GM19043 (cell line): ENCODE data around the gene ETFB.

ENCODE experiments used
- ATAC-seq: cut with Tn5 transposase; IDR thresholded peaks from one replicate; pipeline ENCODE4 v1.9.1; 2021; ENCODE audit warnings: low read depth; ENCODE audit not compliant: unreplicated experiment

Gene ETFB

DNA sequence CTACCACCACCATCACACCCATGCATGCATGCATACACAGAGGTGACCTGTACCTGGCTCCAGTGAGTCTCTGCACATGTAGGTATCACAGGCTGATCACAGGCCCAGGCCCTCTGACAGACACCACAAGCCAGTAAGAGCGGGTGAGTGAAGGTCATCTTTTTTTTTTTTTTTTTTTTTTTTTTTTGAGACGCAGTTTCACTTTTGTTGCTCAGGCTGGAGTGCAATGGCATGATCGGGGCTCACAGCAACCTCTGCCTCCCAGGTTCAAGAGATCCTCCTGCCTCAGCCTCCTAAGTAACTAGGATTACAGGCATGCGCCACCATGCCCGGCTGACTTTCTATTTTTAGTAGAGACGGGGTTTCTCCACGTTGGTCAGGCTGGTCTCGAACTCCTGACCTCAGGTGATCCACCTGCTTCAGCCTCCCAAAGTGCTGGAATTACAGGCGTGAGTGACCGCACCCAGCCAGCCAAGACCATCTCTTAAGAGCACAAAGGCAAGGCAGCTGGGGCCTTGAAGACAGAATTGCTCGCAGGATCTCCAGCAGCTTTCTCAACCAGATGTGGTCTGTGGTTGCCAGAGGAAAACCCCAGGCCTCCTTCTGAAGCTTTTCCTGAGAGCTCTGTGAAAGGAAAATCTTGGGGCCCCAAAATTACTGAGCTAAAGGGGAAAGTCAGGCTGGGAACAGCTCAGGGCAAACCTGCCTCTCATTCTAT is 9.5 kb upstream of the ETFB start:
- ATAC-seq = no peak

GRCh38 chr19:51372649-51373504 is 6.7 kb upstream of the ETFB start, which contains the start of gene NKG7:
TSS of gene NKG7 (minus strand) at chr19:51372654. CDS start at chr19:51372535, 119 bp downstream.
- ATAC-seq = peak; percentile 39

DNA sequence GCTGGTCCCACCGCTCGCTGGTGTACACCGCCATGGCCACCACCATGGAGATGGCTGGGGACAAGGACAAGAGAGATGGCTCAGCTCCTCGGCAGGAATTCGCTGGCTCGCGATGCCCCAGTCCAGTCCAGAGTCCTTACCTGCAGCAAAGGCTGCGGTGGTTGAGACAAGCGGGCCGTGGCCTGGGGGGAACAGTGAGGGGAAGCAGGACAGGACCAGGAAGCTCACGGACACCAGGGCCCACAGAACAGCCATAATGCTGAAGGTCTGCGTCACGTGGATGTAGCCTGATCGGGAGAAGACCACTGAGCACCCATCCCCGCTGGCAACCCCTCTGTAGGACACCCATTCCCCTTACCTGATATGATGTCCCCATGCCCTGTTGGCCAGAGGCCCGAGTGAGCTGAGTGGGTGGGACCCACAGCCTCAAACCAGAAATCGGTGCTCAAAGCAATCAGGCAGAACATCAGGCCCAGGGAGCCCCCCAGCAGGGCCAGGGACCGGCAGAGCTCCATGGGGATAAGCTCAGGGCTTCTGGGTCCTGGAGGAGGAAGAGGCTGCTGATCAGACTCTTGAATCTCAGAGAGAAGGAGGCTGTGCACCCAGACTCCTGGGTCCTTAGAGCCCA is 5.9 kb upstream of the ETFB start:
- ATAC-seq = no peak

- no peak for ATAC-seq
Measured at GRCh38 chr19:51371186-51371690, 5.0 kb upstream of the ETFB start.

GRCh38 chr19:51370230-51370629 is 4.0 kb upstream of the ETFB start:
- no peak for ATAC-seq

- no peak for ATAC-seq
Measured at GRCh38 chr19:51368366-51369282, 2.4 kb upstream of the ETFB start, which contains the start of gene CLDND2. TSS of gene CLDND2 (minus strand) at chr19:51369003. CDS start at chr19:51368577, 426 bp downstream.

DNA sequence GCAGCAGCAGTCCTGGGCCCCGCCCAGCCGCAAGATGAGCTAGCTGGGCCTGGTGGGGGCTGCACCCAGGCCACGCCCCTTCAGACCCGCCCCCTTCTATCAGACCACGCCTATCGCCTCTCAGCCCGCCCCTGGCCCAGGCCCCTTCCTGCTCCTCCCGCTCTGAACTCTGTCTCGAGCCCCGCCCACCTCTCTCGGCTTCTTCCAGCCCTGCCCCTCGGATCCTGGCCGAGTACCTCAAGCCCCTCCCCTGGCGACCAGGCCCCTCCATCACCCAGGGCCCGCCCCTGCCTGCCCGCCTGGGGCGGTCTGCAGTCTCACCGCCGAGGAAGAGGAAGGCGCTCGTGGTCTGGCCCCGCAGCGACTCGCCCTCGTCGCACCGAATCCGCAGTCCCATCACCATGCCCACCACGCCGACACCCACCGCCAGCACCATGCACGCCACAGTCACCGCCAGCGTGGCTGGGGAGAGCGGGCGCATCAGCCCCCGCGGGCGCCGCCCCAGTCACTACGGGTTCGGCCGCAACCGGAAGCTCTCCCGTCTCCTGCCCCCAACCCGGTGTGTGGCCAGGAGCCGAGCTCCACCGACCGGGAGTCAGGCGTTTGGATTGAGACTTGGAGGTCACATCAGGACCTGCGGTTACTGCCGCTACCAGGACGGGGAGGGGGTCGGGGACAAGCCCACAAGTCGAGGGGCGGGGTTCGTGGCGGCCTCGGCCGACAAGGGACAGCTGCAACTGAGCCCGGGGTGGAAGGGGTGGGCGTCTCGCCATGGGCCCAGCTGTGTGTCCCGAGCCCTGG is 1.6 kb upstream of the ETFB start:
- peak; percentile 78 for ATAC-seq

- no peak for ATAC-seq
Measured at GRCh38 chr19:51367255-51367564, 1.0 kb upstream of the ETFB start.

GRCh38 chr19:51366389-51367254 is 434 bp upstream of the ETFB start:
- ATAC-seq = peak; percentile 38

DNA sequence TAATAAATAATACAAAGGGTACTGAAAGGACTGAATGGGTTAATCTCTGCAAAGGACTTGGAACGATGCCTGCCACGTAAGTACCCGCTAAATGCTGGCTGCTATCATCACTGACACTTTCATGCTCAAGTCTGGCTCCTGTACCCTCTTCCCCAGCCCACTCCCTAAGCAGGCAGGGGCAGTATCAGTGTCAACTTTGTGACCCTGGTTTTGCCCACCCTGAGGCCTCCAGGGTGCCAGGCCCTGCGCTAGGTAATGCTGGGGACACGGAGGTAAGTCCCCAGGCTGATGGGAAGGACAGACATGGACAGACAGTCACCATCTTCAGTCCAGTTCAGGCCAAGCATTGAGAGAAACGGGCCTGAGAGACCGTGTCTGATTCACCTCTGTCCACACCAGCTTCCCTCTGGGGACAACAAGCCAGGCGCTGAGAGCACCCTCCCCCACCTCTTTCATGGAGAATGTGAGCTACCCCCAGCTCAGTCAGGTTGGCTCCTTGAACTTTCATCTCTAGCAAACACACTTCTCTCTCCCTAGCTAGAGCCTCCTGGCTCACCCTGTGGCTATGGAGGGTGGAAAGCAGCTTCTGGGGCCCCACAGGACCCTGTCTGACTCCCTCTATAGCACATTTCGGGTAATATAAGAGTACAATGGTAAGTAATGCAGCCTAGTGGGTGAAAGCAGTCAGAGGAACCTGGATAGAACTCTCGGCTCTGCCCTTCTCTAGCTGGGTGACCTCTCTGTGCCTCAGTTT is 800 bp downstream of the ETFB start:
- no peak for ATAC-seq

DNA sequence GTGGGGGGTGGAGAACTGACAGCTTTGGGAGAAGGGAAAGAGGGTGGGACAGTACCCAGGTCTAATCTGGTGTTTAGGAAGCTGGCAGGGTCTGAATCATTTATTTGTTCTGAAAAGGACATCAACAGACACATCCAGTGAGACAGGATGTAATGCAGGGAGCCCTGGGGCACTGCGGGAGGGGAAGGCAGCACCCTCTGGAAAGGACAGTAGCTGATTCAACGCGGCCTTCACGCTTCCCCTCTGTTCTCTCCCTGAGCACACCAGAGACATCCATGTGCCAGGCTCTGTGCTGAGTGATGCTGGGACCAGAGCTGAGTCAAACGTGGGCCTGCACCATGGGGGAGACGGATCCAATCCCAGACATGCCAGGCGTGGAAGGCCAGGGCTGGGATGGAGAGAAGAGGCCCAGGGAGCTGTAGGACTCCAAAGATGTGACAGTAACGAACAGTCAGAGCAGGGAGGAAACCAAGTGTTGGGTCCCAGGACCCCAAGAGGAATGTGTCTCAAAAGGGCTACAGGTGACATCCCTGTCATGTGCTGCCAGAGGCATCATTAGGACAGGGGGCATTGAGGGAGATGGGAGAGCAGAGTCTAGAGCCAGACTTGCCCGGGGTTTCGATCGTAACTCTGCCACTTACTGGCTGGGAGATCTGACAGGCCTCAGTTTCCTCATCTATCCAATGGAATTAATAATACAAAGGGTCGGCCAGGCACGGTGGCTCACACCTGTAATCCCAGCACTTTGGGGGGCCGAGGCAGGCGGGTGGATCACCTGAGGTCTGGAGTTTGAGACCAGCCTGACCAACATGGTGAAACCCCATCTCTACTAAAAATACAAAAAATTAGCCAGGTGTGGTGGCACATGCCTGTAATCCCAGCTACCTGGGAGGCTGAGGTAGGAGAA is 1.7 kb downstream of the ETFB start:
- ATAC-seq = no peak

GRCh38 chr19:51361239-51361638 is 4.9 kb downstream of the ETFB start:
- no peak for ATAC-seq

GRCh38 chr19:51359294-51359693 is 6.9 kb downstream of the ETFB start:
- ATAC-seq = no peak

DNA sequence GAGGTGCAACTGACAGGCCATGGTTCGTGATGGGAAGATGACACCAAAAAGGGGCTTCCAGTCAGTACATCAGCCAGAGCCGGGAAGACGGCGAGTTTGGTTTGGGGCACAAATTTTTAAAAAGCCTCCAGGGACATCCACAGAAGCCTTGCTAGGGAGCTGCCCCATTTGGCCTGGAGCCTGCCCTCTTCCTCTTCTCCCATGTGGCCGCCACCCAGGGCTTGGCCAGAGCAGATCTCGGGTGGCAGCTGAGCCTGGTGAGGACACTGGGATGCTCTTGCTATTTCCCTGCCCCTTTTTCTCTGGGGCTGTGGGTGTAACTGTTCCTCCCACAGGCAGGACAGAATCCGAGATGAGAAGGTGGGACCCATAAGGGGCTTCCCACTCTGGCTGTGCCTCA is 8.2 kb downstream of the ETFB start:
- no peak for ATAC-seq

- ATAC-seq = no peak
Measured at GRCh38 chr19:51356159-51356801, 9.9 kb downstream of the ETFB start.

- no peak for ATAC-seq
Measured at GRCh38 chr19:51354742-51355148, 11.4 kb downstream of the ETFB start.
